H1 (cell line): Measurements from ENCODE around the gene ZXDC. TPM values are rescaled to one million over a fixed set of nuclear protein-coding genes. Genes with fewer than 3 reads are reported as not detected.

Experiments used
- CTCF ChIA-PET: fragments of 300-600 bp; sonication (Branson Sonifier 250); formaldehyde crosslinking; loops from one replicate; lab custom pipeline; 2021; ENCODE audit not compliant: partially characterized antibody; lab: Charles Lee
- POLR2A ChIA-PET: fragments of 300-600 bp; sonication (Branson Sonifier 250); formaldehyde crosslinking; loops from one replicate; lab custom pipeline; 2021; ENCODE audit warnings: inconsistent platforms; ENCODE audit not compliant: partially characterized antibody; lab: Charles Lee
- DNase-seq, 2 experiments: peaks; one replicate each; pipeline versions ENCODE4 v3.0.0 to v3.0.0-alpha.2; 2010 to 2022; ENCODE audit warnings: low spot score in 2 of 2, low read depth in 1 of 2, mixed read lengths in 1 of 2
- FAIRE-seq: peaks from 2 replicates; lab custom pipeline; 2011; peaks lifted over from hg19 to GRCh38; lab: Jason Lieb, UNC
- H2AFZ ChIP-seq: 2 replicates; pipeline ENCODE4 v1.8.1; 2012; ENCODE audit warnings: low read length, inconsistent platforms
- H2AK5ac ChIP-seq: 2 replicates; pipeline ENCODE4 v1.6.1; 2013; ENCODE audit warnings: low read depth, low read length
- H2BK120ac ChIP-seq: replicated peaks from 2 replicates; pipeline ENCODE3; 2013; ENCODE audit warnings: low read depth, low read length, inconsistent platforms
- H2BK12ac ChIP-seq: 2 replicates; pipeline ENCODE4 v1.6.1; 2013; ENCODE audit warnings: low read depth, low read length
- H2BK15ac ChIP-seq: 2 replicates; pipeline ENCODE4 v1.6.1; 2013; ENCODE audit warnings: low read length
- H2BK20ac ChIP-seq: 2 replicates; pipeline ENCODE4 v1.6.1; 2013; ENCODE audit warnings: low read length
- H2BK5ac ChIP-seq: 2 replicates; pipeline ENCODE4 v1.6.1; 2013; ENCODE audit warnings: low read depth, low read length
- H3K14ac ChIP-seq: 2 replicates; pipeline ENCODE4 v1.6.1; 2013; ENCODE audit warnings: inconsistent platforms; ENCODE audit not compliant: insufficient read length
- H3K18ac ChIP-seq: 2 replicates; pipeline ENCODE4 v1.6.1; 2013; ENCODE audit warnings: low read length; ENCODE audit errors: extremely low read depth
- H3K23ac ChIP-seq: 2 replicates; pipeline ENCODE4 v1.6.1; 2013; ENCODE audit warnings: inconsistent platforms; ENCODE audit not compliant: insufficient read length
- H3K23me2 ChIP-seq: 2 replicates; pipeline ENCODE4 v1.6.1; 2013; ENCODE audit warnings: low read depth, low read length
- H3K27ac ChIP-seq: 2 replicates; pipeline ENCODE4 v1.6.1; 2011; ENCODE audit warnings: low read depth, low read length, inconsistent platforms
- H3K27me3 ChIP-seq, 4 experiments: replicated peaks in 1 of 4; 1 replicate in 1 of 4; 2 replicates in 3 of 4; pipeline versions ENCODE4 v1.6.1 to v1.8.1; 2011 to 2013; ENCODE audit warnings: low read length in 3 of 4, mild to moderate bottlenecking in 3 of 4, inconsistent platforms in 2 of 4, mixed read lengths in 2 of 4, moderate library complexity in 1 of 4; ENCODE audit not compliant: control insufficient read depth in 3 of 4, insufficient read depth in 3 of 4; ENCODE audit errors: extremely low read depth in 1 of 4
- H3K36me3 ChIP-seq, 4 experiments: 2 replicates each; pipeline versions ENCODE4 v1.6.1 to v1.8.1; 2011 to 2013; ENCODE audit warnings: mild to moderate bottlenecking in 4 of 4, low read length in 3 of 4, moderate library complexity in 2 of 4, control low read depth in 1 of 4, inconsistent platforms in 1 of 4; ENCODE audit not compliant: insufficient read depth in 4 of 4, control insufficient read depth in 2 of 4
- H3K4ac ChIP-seq: replicated peaks from 2 replicates; pipeline ENCODE3; 2013; ENCODE audit warnings: low read length, low read depth, mixed read lengths, inconsistent platforms; ENCODE audit not compliant: insufficient read length
- H3K4me1 ChIP-seq, 4 experiments: replicated peaks in 1 of 4; 1 replicate in 1 of 4; 2 replicates in 3 of 4; pipeline versions ENCODE4 v1.6.1 to v1.8.1; 2011 to 2013; ENCODE audit warnings: low read length in 3 of 4, inconsistent platforms in 2 of 4, mixed read lengths in 1 of 4; ENCODE audit not compliant: insufficient read depth in 4 of 4, control insufficient read depth in 3 of 4
- H3K4me2 ChIP-seq, 2 experiments: 2 replicates each; pipeline versions ENCODE4 v1.6.1 to v1.8.1; 2011 to 2013; ENCODE audit warnings: low read depth in 2 of 2, low read length in 2 of 2, control low read depth in 1 of 2, inconsistent platforms in 1 of 2, mild to moderate bottlenecking in 1 of 2; ENCODE audit not compliant: insufficient read depth in 1 of 2
- H3K4me3 ChIP-seq, 4 experiments: fragments of 200-600, 300-600 bp in 1 of 4; sonication (generic), shearing (Covaris generic), sonication (Bioruptor Twin) in 1 of 4; 2 replicates each; pipeline versions ENCODE4 v1.5.1 to v1.8.1; 2011 to 2016; ENCODE audit warnings: low read length in 4 of 4, low read depth in 3 of 4, control low read depth in 2 of 4, inconsistent platforms in 2 of 4, mild to moderate bottlenecking in 2 of 4, mixed read lengths in 1 of 4, moderate library complexity in 1 of 4; ENCODE audit not compliant: insufficient read depth in 2 of 4; ENCODE audit errors: extremely low read depth in 1 of 4
- H3K56ac ChIP-seq: replicated peaks from 2 replicates; pipeline ENCODE3; 2013; ENCODE audit warnings: low read depth, mild to moderate bottlenecking, mixed read lengths, low read length, inconsistent platforms; ENCODE audit not compliant: insufficient read length
- H3K79me1 ChIP-seq: 2 replicates; pipeline ENCODE4 v1.6.1; 2013; ENCODE audit warnings: low read depth, low read length, control low read depth
- H3K79me2 ChIP-seq, 2 experiments: 2 replicates each; pipeline versions ENCODE4 v1.6.1 to v1.8.1; 2012 to 2013; ENCODE audit warnings: low read length in 2 of 2, mild to moderate bottlenecking in 2 of 2, inconsistent platforms in 1 of 2; ENCODE audit not compliant: insufficient read depth in 2 of 2, control insufficient read depth in 1 of 2
- H3K9ac ChIP-seq, 4 experiments: replicated peaks in 1 of 4; 1 replicate in 1 of 4; 2 replicates in 3 of 4; pipeline versions ENCODE4 v1.6.1 to v1.8.1; 2011 to 2013; ENCODE audit warnings: low read depth in 3 of 4, low read length in 3 of 4, control low read depth in 2 of 4, mild to moderate bottlenecking in 2 of 4, moderate library complexity in 2 of 4, inconsistent platforms in 1 of 4; ENCODE audit errors: extremely low read depth in 1 of 4
- H3K9me3 ChIP-seq, 2 experiments: 2 replicates each; pipeline versions ENCODE4 v1.6.1 to v1.8.1; 2012 to 2013; ENCODE audit warnings: mild to moderate bottlenecking in 2 of 2, moderate library complexity in 2 of 2, control low read depth in 1 of 2, inconsistent platforms in 1 of 2, low read depth in 1 of 2, low read length in 1 of 2, mixed read lengths in 1 of 2; ENCODE audit not compliant: insufficient read depth in 2 of 2
- H4K20me1 ChIP-seq, 2 experiments: replicated peaks in 1 of 2; 2 replicates each; pipeline versions ENCODE3 to v1.8.1; 2011 to 2013; ENCODE audit warnings: inconsistent platforms in 2 of 2, low read length in 2 of 2, mild to moderate bottlenecking in 1 of 2; ENCODE audit not compliant: insufficient read depth in 2 of 2, control insufficient read depth in 1 of 2
- H4K5ac ChIP-seq: 2 replicates; pipeline ENCODE4 v1.6.1; 2013; ENCODE audit warnings: low read length, low read depth, mixed read lengths, inconsistent platforms; ENCODE audit not compliant: insufficient read length
- H4K8ac ChIP-seq: 2 replicates; pipeline ENCODE4 v1.8.0; 2013; ENCODE audit warnings: mild to moderate bottlenecking, moderate library complexity, low read length, inconsistent platforms; ENCODE audit not compliant: insufficient read depth; ENCODE audit errors: extremely low read depth
- H4K91ac ChIP-seq: replicated peaks from 2 replicates; pipeline ENCODE3; 2013; ENCODE audit warnings: low read length, mixed read lengths, inconsistent platforms; ENCODE audit not compliant: insufficient read length
- POLR2AphosphoS5 ChIP-seq: IDR thresholded peaks from 2 replicates; pipeline ENCODE4 v1.6.1; 2011; ENCODE audit warnings: low read depth, low read length
- RFX5 ChIP-seq: IDR thresholded peaks from 2 replicates; pipeline ENCODE4 v1.6.1; 2011; ENCODE audit warnings: low read depth, low read length, improper control_type of control experiment, borderline replicate concordance
- WGBS, 2 experiments: shearing (Covaris generic) in 1 of 2; methylation state at CpG; one replicate each; pipeline versions ENCODE4 v1.1.6 to v1.1.7; 2013 to 2015; ENCODE audit warnings: low lambda C conversion rate in 2 of 2, mixed read lengths in 2 of 2, inconsistent platforms in 1 of 2, low coverage in 1 of 2, missing lambda C conversion rate in 1 of 2; ENCODE audit not compliant: insufficient replicate concordance in 2 of 2, insufficient coverage in 1 of 2, insufficient read length in 1 of 2; ENCODE audit errors: extremely low coverage in 1 of 2, missing lambda C conversion rate in 1 of 2; 5-methylcytosine and 5-hydroxymethylcytosine counted together
- polyA plus RNA-seq, 7 experiments: library from polyadenylated mRNA; depleted of rRNA in 3 of 7; stranded (reverse) in 5 of 7; unstranded in 2 of 7; fragments of >200 nt in 5 of 7; fragments of 200-250 nt in 2 of 7; gene quantifications; 1 replicate in 5 of 7; 2 replicates in 1 of 7; 4 replicates in 1 of 7; pipeline versions ENCODE4 v1.2.1 to v1.2.3, GENCODE V29; 2011 to 2013; ENCODE audit warnings: missing spikeins in 2 of 7, mixed read lengths in 2 of 7
- total RNA-seq: library from RNA; stranded (reverse); fragmentation: NEBNext Ultra II Directional; extraction: Animal tissue kit (Norgen Biotek cat#: 25700); gene quantifications from 2 replicates; pipeline ENCODE4 v1.2.1, GENCODE V29; 2021
- TF ChIP-seq, protein P1 (sequence below): IDR thresholded peaks from 2 replicates; pipeline ENCODE4 v1.6.1; 2011; ENCODE audit warnings: low read length, improper control_type of control experiment

The ZXDC gene
- total and polyA plus RNA-seq, 2 of the 8 experiments (the other 6 are each of a cell fraction or from before 2014, with no cell fraction given), result 12.7 to 24.3 TPM

DNA sequence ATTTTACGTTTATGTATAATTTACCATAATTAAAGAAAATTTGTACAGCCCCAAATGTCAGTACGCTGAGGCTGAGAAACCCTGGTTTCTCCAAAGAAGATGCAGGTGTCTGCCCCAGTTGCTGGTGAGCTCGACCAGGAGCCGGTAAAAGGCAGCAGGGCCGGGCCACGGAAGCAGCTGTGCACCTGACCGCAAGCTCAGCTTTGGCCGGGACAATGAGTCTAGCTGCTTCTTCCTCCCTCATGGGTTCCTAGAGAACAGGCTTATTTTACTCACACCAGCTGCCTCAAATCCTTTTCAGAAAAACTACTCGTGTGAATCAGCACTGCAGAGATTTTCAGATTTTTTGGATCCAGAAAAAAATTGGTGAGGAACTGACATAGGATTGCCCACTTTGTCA lies 18.0 kb upstream of the ZXDC start:
- Histone ChIP-seq H3K9me3 (no peaks in the 10 kb centered on the region), H2AFZ (no peak overlapping the region), H4K8ac (no peak overlapping the region), H2BK20ac (no peak overlapping the region), H3K4me2 (no peak overlapping the region), H3K4me3 (no peak overlapping the region), H2BK12ac (no peak overlapping the region), H3K14ac (no peak overlapping the region), H3K27me3 (no peaks in the 10 kb centered on the region), H4K5ac (no peak overlapping the region), H3K23me2 (0 out of 2 replicates have a peak, but pooled peaks cover 1% of the 10 kb centered on the region), H2AK5ac (no peak overlapping the region), H3K4ac (no peak overlapping the region), H4K20me1 (no peaks in the 10 kb centered on the region), H3K18ac (no peak overlapping the region), H3K79me1 (no peaks in the 10 kb centered on the region), H3K4me1 (peaks cover 0 to 9% (median 3%) of the 10 kb centered on the region in 4 experiments; a peak in 5 of 7 replicates), H2BK5ac (no peak overlapping the region), H3K36me3 (no peaks in the 10 kb centered on the region), H2BK120ac (no peak overlapping the region), H3K56ac (no peak overlapping the region), H3K79me2 (no peaks in the 10 kb centered on the region), H3K9ac (no peak overlapping the region), H4K91ac (no peak overlapping the region), H3K23ac (no peak overlapping the region), H3K27ac (no peak overlapping the region), H2BK15ac (no peak overlapping the region)
- TF ChIP-seq, protein P1, sequence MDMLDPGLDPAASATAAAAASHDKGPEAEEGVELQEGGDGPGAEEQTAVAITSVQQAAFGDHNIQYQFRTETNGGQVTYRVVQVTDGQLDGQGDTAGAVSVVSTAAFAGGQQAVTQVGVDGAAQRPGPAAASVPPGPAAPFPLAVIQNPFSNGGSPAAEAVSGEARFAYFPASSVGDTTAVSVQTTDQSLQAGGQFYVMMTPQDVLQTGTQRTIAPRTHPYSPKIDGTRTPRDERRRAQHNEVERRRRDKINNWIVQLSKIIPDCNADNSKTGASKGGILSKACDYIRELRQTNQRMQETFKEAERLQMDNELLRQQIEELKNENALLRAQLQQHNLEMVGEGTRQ, result no peak
- TF ChIP-seq RFX5, result no peak
- no peak for TF ChIP-seq POLR2AphosphoS5
- DNase-seq, result no peak
- POLR2A ChIA-PET, result interaction anchor here (1.5 kb wide), 1 partner anchor 10 kb away, joined by 4 read pairs; no protein-coding TSS in a partner anchor
- WGBS, 2 experiments, result 91% methylated on average over 8 of the region's 9 CpGs; no CpG with 5 or more reads in 1 of the 2 experiments
- CTCF ChIA-PET, result interaction anchor here (0.9 to 1.3 kb wide), 3 partner anchors 17 to 29 kb away, joined by 3 to 5 read pairs (median 3); no protein-coding TSS in a partner anchor
- FAIRE-seq, result no peak
